ENCODE measurements around the gene MUC5AC. TPM values are rescaled to one million over a fixed set of nuclear protein-coding genes. Genes with fewer than 3 reads are reported as not detected.

Gene MUC5AC
- total RNA-seq, 2 experiments from 2014 or later: not detected

GRCh38 chr11:1174441-1175370 lies 17.0 kb downstream of the MUC5AC start:
- Histone ChIP-seq H3K9me2 (ENCODE audit: insufficient read depth, low read length) (no peaks in the 10 kb centered on the region), H2AFZ (ENCODE audit: low read length) (no peak overlapping the region), H4K20me1 (ENCODE audit: insufficient read depth, low read length) (no peaks in the 10 kb centered on the region), H3K4me1 (ENCODE audit: insufficient read depth, low read length, poor library complexity, severe bottlenecking) (no peaks in the 10 kb centered on the region), H3K36me3 (ENCODE audit: insufficient read depth, low read length) (no peaks in the 10 kb centered on the region), H3K9me3 (ENCODE audit: low read length) (no peaks in the 10 kb centered on the region), H3K79me2 (ENCODE audit: insufficient read depth, low read depth, low read length) (no peaks in the 10 kb centered on the region), H3K27ac (ENCODE audit: low read depth, low read length, poor library complexity, severe bottlenecking) (no peak overlapping the region), H3K4me3 (ENCODE audit: low read depth, low read length, poor library complexity, severe bottlenecking) (no peak overlapping the region), H3K4me2 (ENCODE audit: low read length) (no peak overlapping the region)
- no TSS peak for BruUV-seq (replicated peaks)
- TF ChIP-seq, protein P1, sequence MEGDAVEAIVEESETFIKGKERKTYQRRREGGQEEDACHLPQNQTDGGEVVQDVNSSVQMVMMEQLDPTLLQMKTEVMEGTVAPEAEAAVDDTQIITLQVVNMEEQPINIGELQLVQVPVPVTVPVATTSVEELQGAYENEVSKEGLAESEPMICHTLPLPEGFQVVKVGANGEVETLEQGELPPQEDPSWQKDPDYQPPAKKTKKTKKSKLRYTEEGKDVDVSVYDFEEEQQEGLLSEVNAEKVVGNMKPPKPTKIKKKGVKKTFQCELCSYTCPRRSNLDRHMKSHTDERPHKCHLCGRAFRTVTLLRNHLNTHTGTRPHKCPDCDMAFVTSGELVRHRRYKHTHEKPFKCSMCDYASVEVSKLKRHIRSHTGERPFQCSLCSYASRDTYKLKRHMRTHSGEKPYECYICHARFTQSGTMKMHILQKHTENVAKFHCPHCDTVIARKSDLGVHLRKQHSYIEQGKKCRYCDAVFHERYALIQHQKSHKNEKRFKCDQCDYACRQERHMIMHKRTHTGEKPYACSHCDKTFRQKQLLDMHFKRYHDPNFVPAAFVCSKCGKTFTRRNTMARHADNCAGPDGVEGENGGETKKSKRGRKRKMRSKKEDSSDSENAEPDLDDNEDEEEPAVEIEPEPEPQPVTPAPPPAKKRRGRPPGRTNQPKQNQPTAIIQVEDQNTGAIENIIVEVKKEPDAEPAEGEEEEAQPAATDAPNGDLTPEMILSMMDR (conservative IDR thresholded peaks at IDR 0.05; ENCODE audit: low read length): no peak
- no peak for TF ChIP-seq EZH2phosphoT487 (IDR thresholded peaks at IDR 0.05; ENCODE audit: borderline replicate concordance, low read depth, low read length)
- CTCF ChIA-PET (ENCODE audit: unreplicated experiment): no interaction called here
- DNase-seq (ENCODE audit: low spot score): no peak
- POLR2A ChIA-PET: no interaction called here
- intact Hi-C loops (cut with micrococcal nuclease; ENCODE audit: unreplicated experiment): no loop called here

DNA sequence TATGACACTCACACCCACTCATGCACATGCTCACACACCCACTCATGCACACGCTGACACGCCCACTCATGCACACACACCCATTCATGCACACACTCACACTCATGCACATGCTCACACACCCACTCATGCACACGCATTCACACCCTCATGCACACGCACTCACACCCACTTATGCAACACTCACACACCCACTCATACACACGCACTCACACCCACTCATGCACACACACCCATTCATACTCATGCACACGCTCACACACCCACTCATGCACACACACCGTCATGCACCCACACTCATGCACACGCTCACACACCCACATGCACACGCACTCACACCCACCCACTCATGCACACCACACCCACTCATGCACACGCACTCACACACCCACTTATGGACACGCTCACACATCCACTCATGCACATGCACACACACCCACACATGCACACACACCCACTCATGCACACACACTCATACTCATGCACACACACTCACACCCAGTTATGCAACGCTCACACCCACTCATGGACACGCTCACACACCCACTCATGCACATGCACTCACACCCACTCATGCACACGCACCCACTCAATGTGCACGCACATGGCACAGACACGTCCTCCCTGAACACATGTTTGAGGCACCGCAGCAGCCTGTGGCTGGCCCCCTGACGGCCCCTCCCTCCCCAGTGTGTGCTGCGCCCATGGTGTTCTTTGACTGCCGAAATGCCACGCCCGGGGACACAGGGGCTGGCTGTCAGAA lies 17.9 kb downstream of the MUC5AC start:
- no peaks in the 10 kb centered on the region for H3K9me2 ChIP-seq (ENCODE audit: insufficient read depth, low read length)
- no peaks in the 10 kb centered on the region for H3K9me3 ChIP-seq (ENCODE audit: low read length)
- no peak overlapping the region for H2AFZ ChIP-seq (ENCODE audit: low read length)
- no peak for TF ChIP-seq EZH2phosphoT487 (IDR thresholded peaks at IDR 0.05; ENCODE audit: borderline replicate concordance, low read depth, low read length)
- TF ChIP-seq, protein P1 (conservative IDR thresholded peaks at IDR 0.05; ENCODE audit: low read length): no peak
- POLR2A ChIA-PET: no interaction called here
- CTCF ChIA-PET (ENCODE audit: unreplicated experiment): no interaction called here
- no peaks in the 10 kb centered on the region for H3K36me3 ChIP-seq (ENCODE audit: insufficient read depth, low read length)
- H3K27ac ChIP-seq (ENCODE audit: low read depth, low read length, poor library complexity, severe bottlenecking): no peak overlapping the region
- H4K20me1 ChIP-seq (ENCODE audit: insufficient read depth, low read length): no peaks in the 10 kb centered on the region
- H3K79me2 ChIP-seq (ENCODE audit: insufficient read depth, low read depth, low read length): no peaks in the 10 kb centered on the region
- no peaks in the 10 kb centered on the region for H3K4me1 ChIP-seq (ENCODE audit: insufficient read depth, low read length, poor library complexity, severe bottlenecking)
- intact Hi-C loops (cut with micrococcal nuclease; ENCODE audit: unreplicated experiment): no loop called here
- DNase-seq (ENCODE audit: low spot score): no peak
- H3K4me2 ChIP-seq (ENCODE audit: low read length): no peak overlapping the region
- BruUV-seq (replicated peaks): no TSS peak
- no peak overlapping the region for H3K4me3 ChIP-seq (ENCODE audit: low read depth, low read length, poor library complexity, severe bottlenecking)

Data from OCI-LY7 (cell line).